ENCODE results near the gene FAM24B.

FAM24B gene

DNA sequence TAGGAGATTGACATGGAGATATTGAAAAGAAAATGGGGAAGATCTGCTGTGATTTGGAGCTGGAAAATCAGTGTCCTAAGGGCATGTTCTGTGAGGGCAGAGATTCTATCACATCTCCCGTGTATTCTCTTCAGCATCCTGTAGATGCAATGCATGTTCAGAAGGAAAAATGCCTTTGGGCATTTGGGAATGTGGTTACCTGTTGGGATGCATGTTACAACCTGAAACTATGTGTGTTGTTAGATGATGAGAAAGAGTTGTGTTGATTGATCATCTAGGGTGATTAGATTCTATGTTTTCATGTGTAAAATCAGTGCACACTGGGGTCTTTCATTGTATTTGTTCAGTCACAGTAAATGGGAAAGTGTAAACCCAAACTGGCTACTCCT is 48.4 kb downstream of the FAM24B start:
- no peak for TF ChIP-seq CTCF (IDR thresholded peaks at IDR 0.05; ENCODE audit: low read depth, low read length)
- no peak overlapping the region for H3K4me3 ChIP-seq (ENCODE audit: low read depth, low read length)

GRCh38 chr10:122830273-122830964 is 49.0 kb downstream of the FAM24B start:
- no peak for TF ChIP-seq CTCF (IDR thresholded peaks at IDR 0.05; ENCODE audit: low read depth, low read length)
- H3K4me3 ChIP-seq (ENCODE audit: low read depth, low read length) = no peak overlapping the region

DNA sequence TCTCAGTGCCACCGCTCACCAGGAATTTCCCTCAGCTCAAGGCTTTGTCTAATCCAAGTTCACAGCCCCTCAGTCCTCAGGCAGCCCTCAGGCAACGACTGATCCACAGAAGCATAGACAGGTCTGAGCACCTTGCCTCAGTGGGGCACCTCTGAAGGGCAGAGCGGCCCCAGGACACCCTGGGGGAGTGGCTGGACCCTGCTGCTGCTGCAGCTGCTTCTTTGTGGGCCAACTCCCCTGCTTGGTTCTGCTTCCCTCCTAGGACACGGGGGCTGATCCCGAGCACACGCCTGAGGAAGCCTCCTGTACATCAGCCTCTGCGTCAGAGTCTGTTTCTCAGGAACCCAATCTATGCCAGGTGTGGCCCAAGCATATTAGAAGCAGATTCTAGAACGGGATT is 49.9 kb downstream of the FAM24B start:
- TF ChIP-seq CTCF (IDR thresholded peaks at IDR 0.05; ENCODE audit: low read depth, low read length) = no peak
- H3K4me3 ChIP-seq (ENCODE audit: low read depth, low read length) = no peak overlapping the region

GRCh38 chr10:122828716-122829255 is 50.6 kb downstream of the FAM24B start:
- H3K4me3 ChIP-seq (ENCODE audit: low read depth, low read length) = no peak overlapping the region

DNA sequence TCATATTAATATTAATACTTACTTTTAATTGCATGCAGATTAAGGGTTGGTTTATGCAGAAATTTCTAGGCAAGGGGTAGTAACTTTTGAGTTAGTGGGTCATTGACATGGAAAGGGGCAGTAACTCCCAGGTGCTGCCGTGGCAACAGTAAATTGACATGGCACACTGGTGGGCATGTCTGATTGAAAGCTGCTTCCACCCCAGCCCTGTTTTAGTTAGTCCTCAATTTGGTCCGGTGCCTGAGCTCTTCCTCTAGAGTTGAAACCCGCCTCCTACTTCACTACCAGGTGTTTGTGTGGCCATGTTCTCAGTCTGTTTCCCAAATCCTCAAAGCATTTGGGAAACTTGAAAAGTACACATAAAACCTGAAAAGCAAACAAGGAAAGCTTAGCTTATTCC is 52.1 kb downstream of the FAM24B start:
- TF ChIP-seq CTCF (IDR thresholded peaks at IDR 0.05; ENCODE audit: low read depth, low read length) = no peak
- H3K4me3 ChIP-seq (ENCODE audit: low read depth, low read length) = no peak overlapping the region

More at GRCh38 chr10:122828716-122829255, 50.6 kb downstream of the FAM24B start:
- no peak for TF ChIP-seq CTCF (IDR thresholded peaks at IDR 0.05; ENCODE audit: low read depth, low read length)

- TF ChIP-seq CTCF (IDR thresholded peaks at IDR 0.05; ENCODE audit: low read depth, low read length) = no peak
- H3K4me3 ChIP-seq (ENCODE audit: low read depth, low read length) = no peak overlapping the region
Observed at GRCh38 chr10:122822973-122823690, 56.2 kb downstream of the FAM24B start.

DNA sequence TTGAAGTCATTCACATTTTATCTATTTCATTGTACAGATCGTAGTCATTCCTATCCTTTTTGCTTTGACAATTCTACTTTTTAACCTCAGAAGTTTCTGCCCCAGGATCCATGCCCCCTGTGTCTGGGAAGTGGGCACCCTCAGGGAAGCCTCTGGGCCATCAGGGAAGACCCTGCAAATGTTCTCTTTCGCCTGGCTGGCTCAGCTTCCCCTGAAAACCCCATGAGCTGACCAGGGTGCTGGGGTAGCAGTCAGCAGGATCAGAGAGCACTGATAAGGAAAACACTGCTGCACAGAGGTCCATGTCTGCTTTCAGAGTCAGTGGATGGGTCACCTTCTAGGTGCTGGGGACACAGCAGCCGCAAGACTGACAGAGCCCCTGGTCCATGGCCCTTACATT is 57.6 kb downstream of the FAM24B start:
- TF ChIP-seq CTCF (IDR thresholded peaks at IDR 0.05; ENCODE audit: low read depth, low read length) = no peak
- H3K4me3 ChIP-seq (ENCODE audit: low read depth, low read length) = no peak overlapping the region

All from WI38 (cell line).